GM12892 (cell line): ENCODE measurements around the gene CAPN1.

Experiments
- POLR2A ChIP-seq: IDR thresholded peaks from 2 replicates; pipeline ENCODE4 v1.6.1; 2011; ENCODE audit warnings: low read depth, low read length, control low read depth
- POLR2AphosphoS5 ChIP-seq: IDR thresholded peaks from 2 replicates; pipeline ENCODE4 v1.6.1; 2011; ENCODE audit warnings: low read depth, low read length, control low read depth
- TAF1 ChIP-seq: IDR thresholded peaks from 2 replicates; pipeline ENCODE4 v1.6.1; 2011; ENCODE audit warnings: low read depth, mild to moderate bottlenecking, control low read depth, low read length, borderline replicate concordance

- no peak for TF ChIP-seq POLR2AphosphoS5
- TF ChIP-seq TAF1: no peak
- no peak for TF ChIP-seq POLR2A
Observed at GRCh38 chr11:65217441-65218423, 36.0 kb downstream of the CAPN1 start.
